ENCODE results near the gene SS18L1. TPM values are rescaled to one million over a fixed set of nuclear protein-coding genes. Genes with fewer than 3 reads are reported as not detected.

SS18L1 gene
- total RNA-seq, 1 donor from 2014 or later = 16.3 TPM

DNA sequence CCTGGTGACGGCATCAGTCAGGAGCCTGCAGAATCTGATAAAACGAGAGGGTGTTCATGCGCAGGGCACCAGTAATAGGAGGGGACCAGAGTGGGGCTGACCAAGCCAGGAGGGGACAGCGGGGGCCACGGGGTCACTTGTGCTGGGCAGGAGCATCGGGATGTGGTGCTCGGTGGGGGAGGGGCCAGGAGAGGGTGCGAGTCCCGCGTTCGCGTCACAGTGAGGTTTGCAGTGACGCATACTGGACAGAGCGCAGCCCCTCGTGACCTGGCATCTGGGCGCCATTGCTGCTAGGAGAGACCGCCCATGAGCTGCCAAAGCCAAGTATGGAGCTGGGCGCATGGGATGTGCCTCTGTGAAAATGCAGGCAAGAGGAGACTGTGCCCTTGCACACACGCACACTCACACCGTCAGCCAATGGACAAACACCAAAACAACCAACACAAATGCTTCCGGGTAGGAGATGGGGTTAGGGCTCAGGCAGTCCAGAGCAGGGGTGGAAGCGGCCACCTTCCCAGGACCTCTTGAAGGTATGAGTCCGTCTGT is 25.4 kb downstream of the SS18L1 start:
- H3K36me3 ChIP-seq (ENCODE audit: insufficient read depth, low read length) = peaks cover 21% of the 10 kb centered on the region
- H3K9me3 Mint-ChIP-seq (ENCODE audit: unreplicated experiment) = no peaks in the 10 kb centered on the region
- no peak overlapping the region for H2AFZ ChIP-seq (ENCODE audit: low read depth, low read length)
- peaks cover 11% of the 10 kb centered on the region for H3K36me3 Mint-ChIP-seq (ENCODE audit: low read depth, unreplicated experiment)
- TF ChIP-seq EZH2 (IDR thresholded peaks at IDR 0.05; ENCODE audit: insufficient read depth, low read length) = no peak
- TF ChIP-seq, protein P1, sequence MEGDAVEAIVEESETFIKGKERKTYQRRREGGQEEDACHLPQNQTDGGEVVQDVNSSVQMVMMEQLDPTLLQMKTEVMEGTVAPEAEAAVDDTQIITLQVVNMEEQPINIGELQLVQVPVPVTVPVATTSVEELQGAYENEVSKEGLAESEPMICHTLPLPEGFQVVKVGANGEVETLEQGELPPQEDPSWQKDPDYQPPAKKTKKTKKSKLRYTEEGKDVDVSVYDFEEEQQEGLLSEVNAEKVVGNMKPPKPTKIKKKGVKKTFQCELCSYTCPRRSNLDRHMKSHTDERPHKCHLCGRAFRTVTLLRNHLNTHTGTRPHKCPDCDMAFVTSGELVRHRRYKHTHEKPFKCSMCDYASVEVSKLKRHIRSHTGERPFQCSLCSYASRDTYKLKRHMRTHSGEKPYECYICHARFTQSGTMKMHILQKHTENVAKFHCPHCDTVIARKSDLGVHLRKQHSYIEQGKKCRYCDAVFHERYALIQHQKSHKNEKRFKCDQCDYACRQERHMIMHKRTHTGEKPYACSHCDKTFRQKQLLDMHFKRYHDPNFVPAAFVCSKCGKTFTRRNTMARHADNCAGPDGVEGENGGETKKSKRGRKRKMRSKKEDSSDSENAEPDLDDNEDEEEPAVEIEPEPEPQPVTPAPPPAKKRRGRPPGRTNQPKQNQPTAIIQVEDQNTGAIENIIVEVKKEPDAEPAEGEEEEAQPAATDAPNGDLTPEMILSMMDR (IDR thresholded peaks at IDR 0.05; ENCODE audit: insufficient read depth, low read depth, low read length) = no peak
- H3K27ac ChIP-seq (ENCODE audit: low read depth, low read length) = no peak overlapping the region
- FAIRE-seq = no peak
- no peak overlapping the region for H3K9ac ChIP-seq (ENCODE audit: low read length)
- H3K4me1 ChIP-seq (ENCODE audit: insufficient read depth, low read length) = no peaks in the 10 kb centered on the region
- no peaks in the 10 kb centered on the region for H4K20me1 ChIP-seq (ENCODE audit: insufficient read depth, low read length)
- no peaks in the 10 kb centered on the region for H3K9me3 ChIP-seq (ENCODE audit: insufficient read depth, low read depth, low read length)
- H3K4me3 ChIP-seq (ENCODE audit: insufficient read depth, low read depth, low read length) = no peak overlapping the region
- no peaks in the 10 kb centered on the region for H3K27me3 ChIP-seq (ENCODE audit: insufficient read depth, low read length)
- H3K4me2 ChIP-seq (ENCODE audit: low read length) = no peak overlapping the region
- no peak overlapping the region for H3K4me3 Mint-ChIP-seq (ENCODE audit: unreplicated experiment)
- no peaks in the 10 kb centered on the region for H3K79me2 ChIP-seq (ENCODE audit: insufficient read depth, low read length)
- no peaks in the 10 kb centered on the region for H3K4me1 Mint-ChIP-seq (ENCODE audit: low read depth, unreplicated experiment)
- no peak for DNase-seq (ENCODE audit: low read depth)
- H3K27me3 Mint-ChIP-seq (ENCODE audit: low read depth, unreplicated experiment) = no peaks in the 10 kb centered on the region
- no peak overlapping the region for H3K27ac Mint-ChIP-seq (ENCODE audit: unreplicated experiment)

DNA sequence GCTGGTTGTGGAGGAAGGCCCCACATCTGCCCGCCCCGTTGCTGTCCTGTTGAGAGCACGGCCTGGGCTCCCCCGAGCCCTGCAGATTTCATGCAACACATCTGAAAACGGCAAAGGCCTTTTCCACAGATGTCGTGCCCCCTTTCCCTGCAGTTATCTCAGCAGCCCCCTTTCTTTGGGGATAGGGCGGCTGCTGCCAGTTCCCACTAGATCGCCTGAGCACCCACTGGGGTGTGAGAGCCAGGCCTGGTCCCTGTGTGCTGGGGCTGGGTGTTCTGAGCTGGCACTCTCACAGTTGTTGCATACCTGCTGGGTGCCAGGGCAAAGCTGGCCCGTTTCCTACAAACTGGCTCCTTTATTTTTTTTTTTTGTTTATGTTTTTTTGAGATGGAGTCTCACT is 27.0 kb downstream of the SS18L1 start:
- H3K27me3 Mint-ChIP-seq (ENCODE audit: low read depth, unreplicated experiment) = no peaks in the 10 kb centered on the region
- H3K27ac Mint-ChIP-seq (ENCODE audit: unreplicated experiment) = no peak overlapping the region
- no peak overlapping the region for H3K4me3 Mint-ChIP-seq (ENCODE audit: unreplicated experiment)
- no peaks in the 10 kb centered on the region for H3K4me1 ChIP-seq (ENCODE audit: insufficient read depth, low read length)
- no peak for FAIRE-seq
- H3K36me3 ChIP-seq (ENCODE audit: insufficient read depth, low read length) = peaks cover 17% of the 10 kb centered on the region
- no peak overlapping the region for H3K4me2 ChIP-seq (ENCODE audit: low read length)
- H3K9ac ChIP-seq (ENCODE audit: low read length) = no peak overlapping the region
- H3K9me3 ChIP-seq (ENCODE audit: insufficient read depth, low read depth, low read length) = no peaks in the 10 kb centered on the region
- H3K36me3 Mint-ChIP-seq (ENCODE audit: low read depth, unreplicated experiment) = peaks cover 9% of the 10 kb centered on the region
- H3K4me1 Mint-ChIP-seq (ENCODE audit: low read depth, unreplicated experiment) = no peaks in the 10 kb centered on the region
- no peaks in the 10 kb centered on the region for H3K9me3 Mint-ChIP-seq (ENCODE audit: unreplicated experiment)
- TF ChIP-seq, protein P1 (IDR thresholded peaks at IDR 0.05; ENCODE audit: insufficient read depth, low read depth, low read length) = no peak
- no peak for TF ChIP-seq EZH2 (IDR thresholded peaks at IDR 0.05; ENCODE audit: insufficient read depth, low read length)
- DNase-seq (ENCODE audit: low read depth) = no peak
- H3K4me3 ChIP-seq (ENCODE audit: insufficient read depth, low read depth, low read length) = no peak overlapping the region
- no peak overlapping the region for H2AFZ ChIP-seq (ENCODE audit: low read depth, low read length)
- H3K27ac ChIP-seq (ENCODE audit: low read depth, low read length) = no peak overlapping the region
- no peaks in the 10 kb centered on the region for H3K79me2 ChIP-seq (ENCODE audit: insufficient read depth, low read length)
- no peaks in the 10 kb centered on the region for H4K20me1 ChIP-seq (ENCODE audit: insufficient read depth, low read length)
- no peaks in the 10 kb centered on the region for H3K27me3 ChIP-seq (ENCODE audit: insufficient read depth, low read length)

DNA sequence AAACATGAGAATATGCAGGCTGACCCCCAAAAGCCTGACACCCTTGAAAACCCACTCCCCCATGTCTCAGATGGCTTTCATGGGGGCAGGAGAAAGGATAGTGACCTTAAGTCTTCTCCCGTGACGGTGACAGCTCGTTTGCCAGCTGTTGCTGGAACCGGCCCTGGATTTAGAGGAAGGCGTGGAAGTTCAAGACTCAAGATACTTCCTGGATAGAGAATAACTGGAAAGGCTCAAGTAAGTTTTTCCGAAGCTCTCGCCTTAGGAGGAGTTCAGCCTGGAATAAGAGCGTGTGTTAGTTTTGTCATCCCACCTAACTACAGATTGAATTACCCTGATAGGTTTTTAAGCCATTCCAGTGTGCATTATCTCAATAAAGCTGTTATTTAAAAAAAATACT is 27.7 kb downstream of the SS18L1 start:
- TF ChIP-seq EZH2 (IDR thresholded peaks at IDR 0.05; ENCODE audit: insufficient read depth, low read length) = no peak
- TF ChIP-seq, protein P1 (IDR thresholded peaks at IDR 0.05; ENCODE audit: insufficient read depth, low read depth, low read length) = no peak
- Histone ChIP-seq H3K27ac (ENCODE audit: low read depth, low read length) (no peak overlapping the region), H2AFZ (ENCODE audit: low read depth, low read length) (no peak overlapping the region), H3K36me3 (ENCODE audit: insufficient read depth, low read length) (peaks cover 16% of the 10 kb centered on the region), H3K4me3 (ENCODE audit: insufficient read depth, low read depth, low read length) (no peak overlapping the region), H3K27me3 (ENCODE audit: insufficient read depth, low read length) (no peaks in the 10 kb centered on the region), H3K9me3 (ENCODE audit: insufficient read depth, low read depth, low read length) (no peaks in the 10 kb centered on the region), H3K4me2 (ENCODE audit: low read length) (no peak overlapping the region), H4K20me1 (ENCODE audit: insufficient read depth, low read length) (no peaks in the 10 kb centered on the region), H3K79me2 (ENCODE audit: insufficient read depth, low read length) (no peaks in the 10 kb centered on the region), H3K9ac (ENCODE audit: low read length) (no peak overlapping the region), H3K4me1 (ENCODE audit: insufficient read depth, low read length) (no peaks in the 10 kb centered on the region)
- H3K9me3 Mint-ChIP-seq (ENCODE audit: unreplicated experiment) = no peaks in the 10 kb centered on the region
- no peak for FAIRE-seq
- H3K4me3 Mint-ChIP-seq (ENCODE audit: unreplicated experiment) = peak overlapping the region; percentile 62
- H3K36me3 Mint-ChIP-seq (ENCODE audit: low read depth, unreplicated experiment) = peaks cover 10% of the 10 kb centered on the region
- H3K27me3 Mint-ChIP-seq (ENCODE audit: low read depth, unreplicated experiment) = no peaks in the 10 kb centered on the region
- DNase-seq (ENCODE audit: low read depth) = no peak
- no peaks in the 10 kb centered on the region for H3K4me1 Mint-ChIP-seq (ENCODE audit: low read depth, unreplicated experiment)
- H3K27ac Mint-ChIP-seq (ENCODE audit: unreplicated experiment) = no peak overlapping the region

Data from astrocyte (in vitro differentiated cells and primary cell).